T follicular helper cell (primary cell): ENCODE measurements around the gene MMP17.

Source experiments
- DNase-seq: peaks from one replicate; pipeline ENCODE4 v3.0.0-alpha.2; 2020; ENCODE audit warnings: low read depth

Gene MMP17

GRCh38 chr12:131894981-131895639 lies 66.9 kb downstream of the MMP17 start:
- no peak for DNase-seq

DNA sequence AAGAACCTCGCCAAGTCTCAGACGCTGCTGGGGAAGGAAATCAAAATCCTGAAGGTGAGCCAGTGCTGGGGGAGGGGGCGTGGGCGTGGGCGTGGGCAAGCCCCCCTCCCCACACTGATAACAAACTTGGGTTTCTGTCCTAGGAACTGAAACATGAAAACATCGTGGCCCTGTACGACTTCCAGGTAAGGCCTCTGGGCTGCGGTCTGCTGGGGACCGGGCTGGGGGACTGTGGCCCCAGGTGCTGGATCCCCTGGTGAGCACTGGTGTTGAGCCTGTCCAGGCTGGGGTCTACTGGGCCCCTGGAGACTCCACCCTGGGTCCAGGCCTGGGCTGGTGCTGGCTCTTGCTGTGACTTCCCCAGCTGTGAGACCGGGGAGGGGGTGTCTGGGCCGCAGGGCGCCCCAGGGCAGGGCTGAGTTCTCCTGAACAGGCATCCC lies 67.5 kb downstream of the MMP17 start:
- no peak for DNase-seq

- DNase-seq, result peak; percentile 35
Observed at GRCh38 chr12:131896080-131896810, 68.1 kb downstream of the MMP17 start.

DNA sequence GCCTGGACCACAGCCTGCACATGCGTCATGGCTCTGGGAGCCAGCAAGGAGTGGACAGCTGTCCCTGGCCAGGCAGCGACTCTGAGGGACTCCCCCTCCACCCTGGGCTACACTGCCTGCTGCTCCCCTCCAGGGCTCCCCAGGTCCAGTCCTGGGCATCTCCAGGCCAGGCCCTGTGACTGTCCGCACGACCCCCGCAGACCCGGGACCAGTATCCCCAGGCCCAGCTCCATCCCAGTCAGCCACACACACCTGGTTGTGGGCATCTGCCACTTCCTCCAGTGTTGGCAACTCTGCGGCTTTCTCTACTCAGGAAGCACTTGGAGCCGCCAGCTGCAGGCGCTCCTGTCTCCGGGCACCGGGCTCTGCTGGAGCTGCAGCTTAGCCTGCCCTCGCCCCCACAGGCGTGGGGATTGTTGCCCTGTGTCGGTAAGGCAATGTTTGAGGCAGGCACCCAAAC lies 68.6 kb downstream of the MMP17 start:
- DNase-seq, result no peak

- DNase-seq, result no peak
Observed at GRCh38 chr12:131897276-131897675, 69.1 kb downstream of the MMP17 start.

DNA sequence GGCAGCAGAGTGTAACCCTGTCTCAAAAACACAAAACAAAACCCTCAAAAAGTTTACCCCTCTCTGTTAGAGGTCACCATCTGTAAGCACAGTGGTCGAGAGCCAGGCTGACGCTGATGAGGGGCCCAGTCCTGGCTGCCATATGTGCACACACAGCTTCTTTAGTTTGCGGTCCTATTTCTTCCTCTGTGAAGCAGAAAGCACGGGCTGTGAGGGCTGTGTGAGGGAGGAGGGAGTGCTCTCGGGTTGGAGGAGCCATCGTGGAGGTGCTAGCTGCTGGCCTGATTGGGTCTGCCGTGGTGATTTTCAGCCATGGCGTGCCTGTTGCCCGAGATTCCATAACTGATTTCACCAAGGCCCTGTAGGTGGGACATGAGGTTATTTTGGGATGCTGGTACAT lies 69.7 kb downstream of the MMP17 start:
- no peak for DNase-seq

DNA sequence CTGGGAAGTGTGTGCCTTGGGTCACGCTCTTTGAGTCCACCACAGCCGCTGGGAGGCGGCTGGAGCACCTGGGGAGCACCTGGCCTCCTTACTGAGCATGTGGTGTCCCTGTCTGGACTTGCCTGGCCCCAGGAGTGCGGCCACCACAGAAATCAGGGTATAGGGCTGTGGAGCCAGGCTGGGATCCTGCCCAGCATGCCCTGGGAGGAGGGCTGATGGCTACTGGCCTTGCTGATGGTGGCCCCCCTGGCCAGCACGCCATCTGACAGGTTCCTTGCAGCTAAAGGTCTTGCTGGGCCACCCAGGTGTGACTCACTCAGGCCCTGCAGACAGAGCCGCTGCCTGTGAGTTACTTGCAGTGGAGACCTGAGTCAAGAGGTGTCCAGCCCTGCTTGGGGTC lies 72.2 kb downstream of the MMP17 start:
- no peak for DNase-seq
